DMS153 (cell line): Measurements from ENCODE around the gene SLC35D2.

Source experiments
- DNase-seq: peaks from one replicate; lab custom pipeline; 2025; lab: John Stamatoyannopoulos, UW

The SLC35D2 gene

DNA sequence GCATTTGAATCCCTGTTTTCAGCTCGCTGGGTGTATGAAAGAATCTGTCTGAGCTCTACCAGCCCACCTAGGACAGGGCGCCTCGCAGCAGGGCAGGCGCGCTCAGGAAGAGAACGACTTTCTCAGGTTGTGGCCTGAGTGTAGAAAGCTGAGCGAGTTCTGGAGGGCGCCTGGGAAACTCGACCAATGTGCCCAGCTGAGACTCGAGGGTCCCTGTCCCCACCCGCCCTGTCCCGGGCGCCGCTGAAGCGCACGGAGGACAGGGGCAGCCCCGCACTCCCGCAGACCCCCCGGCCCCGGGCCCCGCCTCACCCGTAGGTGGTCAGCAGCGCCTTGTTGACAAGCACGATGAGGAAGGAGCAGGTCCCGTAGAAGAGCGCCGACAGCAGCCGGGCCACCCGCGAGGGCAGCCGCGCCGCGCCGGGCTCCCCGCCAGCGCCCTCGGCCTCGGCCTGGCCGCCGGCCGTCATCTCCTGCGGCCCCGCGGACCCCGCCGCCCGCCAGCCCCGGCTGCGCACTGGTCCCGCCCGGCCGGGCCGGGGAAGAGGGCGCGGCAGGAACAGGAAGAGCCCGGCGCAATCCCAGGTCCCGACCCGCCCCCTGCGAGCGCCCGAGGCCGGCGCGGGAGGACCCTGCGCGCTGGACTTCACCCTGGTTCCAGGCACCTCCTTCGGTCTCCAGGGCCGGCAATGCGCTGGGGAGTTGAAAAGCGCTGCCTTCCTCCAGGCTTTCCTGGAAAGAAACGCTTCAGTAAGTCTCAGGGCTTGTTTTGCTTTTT, at the start of gene SLC35D2:
TSS of gene SLC35D2 (minus strand) at position 547 of the 778 bp plus-strand sequence. CDS start at position 470, 77 bp downstream.
- DNase-seq: no peak

GRCh38 chr9:96430377-96430776, 46.9 kb upstream of the SLC35D2 start:
- DNase-seq: no peak

GRCh38 chr9:96429732-96430131, 46.2 kb upstream of the SLC35D2 start:
- no peak for DNase-seq

- DNase-seq: no peak
These were observed 42.1 kb upstream of the SLC35D2 start for GRCh38 chr9:96425500-96426169.

DNA sequence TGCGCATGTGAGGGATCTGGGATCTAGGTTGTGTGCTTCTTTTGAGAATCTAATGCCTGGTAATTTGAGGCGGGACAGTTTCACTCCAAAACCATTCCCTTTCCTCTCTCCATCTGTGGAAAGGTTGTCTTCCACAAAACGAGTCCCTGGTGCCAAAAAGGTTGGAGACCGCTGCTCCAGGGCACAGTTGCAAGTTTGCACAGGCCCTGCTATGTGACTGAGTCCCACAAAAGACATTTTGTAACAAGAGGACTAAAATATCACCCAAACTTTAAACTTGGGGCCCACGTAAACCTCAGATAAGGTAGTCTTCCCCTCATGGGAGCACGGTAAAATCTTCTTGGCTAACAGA, 40.5 kb upstream of the SLC35D2 start:
- DNase-seq: no peak

GRCh38 chr9:96423322-96423984, 39.9 kb upstream of the SLC35D2 start:
- no peak for DNase-seq

- no peak for DNase-seq
These were observed 37.1 kb upstream of the SLC35D2 start for GRCh38 chr9:96420468-96421219.

- DNase-seq: no peak
These were observed 36.1 kb upstream of the SLC35D2 start for GRCh38 chr9:96419691-96419969.

DNA sequence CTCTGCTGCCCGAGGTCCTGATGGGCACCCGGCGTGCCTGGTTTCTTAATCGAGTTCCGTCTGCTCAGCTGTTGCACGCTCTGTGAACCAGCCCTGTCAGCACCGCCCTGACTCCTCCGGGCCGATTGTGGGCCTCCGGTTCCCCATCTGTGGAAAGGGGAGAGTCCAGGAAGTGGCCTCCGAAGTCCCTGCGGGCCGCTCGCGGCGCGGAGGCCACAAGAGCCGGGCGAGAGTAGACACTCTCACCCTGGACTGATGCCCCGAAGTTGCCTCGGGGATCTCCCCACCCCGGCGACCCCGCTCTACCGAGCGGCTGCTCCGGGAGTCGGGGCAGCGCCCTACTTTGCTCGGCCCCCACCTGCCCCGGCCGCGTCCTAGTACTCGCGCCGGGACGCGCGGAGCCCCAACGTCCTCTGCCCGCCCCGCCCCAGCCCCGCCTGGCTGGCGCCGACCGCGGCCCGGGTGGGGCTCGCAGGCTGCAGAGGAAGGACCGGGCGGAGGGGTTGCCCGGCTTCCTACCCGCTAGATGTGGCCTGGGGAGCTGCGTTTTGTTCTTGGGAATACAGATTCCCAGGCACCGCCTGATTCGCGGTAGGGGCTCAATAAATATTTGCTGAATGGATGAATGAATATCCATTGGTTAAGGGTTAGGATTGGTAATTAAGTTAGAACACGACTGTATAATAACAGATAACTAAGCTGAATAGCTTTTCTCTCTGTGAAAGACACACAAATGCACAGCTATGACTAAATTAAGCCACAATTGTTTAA, 35.6 kb upstream of the SLC35D2 start:
- DNase-seq: peak; percentile 56

DNA sequence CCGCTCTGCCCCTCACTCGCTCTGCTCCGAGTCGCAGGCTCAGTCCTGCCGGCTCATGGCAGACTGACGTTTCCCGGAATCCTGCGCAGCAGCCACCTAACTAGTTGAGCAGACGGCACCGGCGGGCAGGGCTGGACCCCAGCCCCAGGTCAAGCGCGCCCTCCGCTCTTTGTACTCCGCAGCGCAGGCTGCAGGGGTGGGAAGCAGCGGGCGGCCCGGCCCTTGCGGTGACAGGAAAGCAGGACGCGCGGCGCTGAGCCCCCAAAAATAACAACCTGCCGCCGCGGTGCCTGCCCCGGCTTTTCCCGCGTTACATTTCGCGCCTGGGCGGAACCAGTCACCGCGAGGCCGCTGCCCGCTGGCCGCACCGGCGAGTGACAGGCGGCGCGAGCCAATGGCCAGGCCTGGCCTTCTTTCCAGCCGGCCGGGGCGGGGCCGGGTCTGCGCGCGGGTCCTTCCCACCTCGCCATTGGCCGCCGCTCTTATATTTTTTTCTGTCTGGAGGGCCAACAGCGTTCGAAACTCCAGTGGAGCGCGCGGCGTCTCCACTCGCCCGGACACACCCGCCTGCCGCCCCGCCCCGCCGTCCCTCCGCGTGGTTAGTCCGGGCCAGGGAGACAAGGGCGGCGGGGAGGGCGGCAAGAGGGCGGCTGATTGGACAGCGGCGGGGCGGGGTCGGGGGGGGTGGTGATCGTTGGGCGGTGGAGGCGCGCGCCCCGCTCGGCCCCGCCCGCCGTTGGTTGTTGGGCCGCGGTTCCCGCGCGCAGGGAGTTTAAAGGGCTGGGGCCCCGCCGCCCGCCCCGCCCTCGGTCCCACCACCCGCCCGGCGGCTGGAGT, 34.8 kb upstream of the SLC35D2 start, which contains the start of gene ZNF367:
TSS of gene ZNF367 (minus strand) at position 288 of the 837 bp plus-strand sequence. CDS start 338 bp downstream, outside the sequence.
- peak; percentile 95 for DNase-seq

DNA sequence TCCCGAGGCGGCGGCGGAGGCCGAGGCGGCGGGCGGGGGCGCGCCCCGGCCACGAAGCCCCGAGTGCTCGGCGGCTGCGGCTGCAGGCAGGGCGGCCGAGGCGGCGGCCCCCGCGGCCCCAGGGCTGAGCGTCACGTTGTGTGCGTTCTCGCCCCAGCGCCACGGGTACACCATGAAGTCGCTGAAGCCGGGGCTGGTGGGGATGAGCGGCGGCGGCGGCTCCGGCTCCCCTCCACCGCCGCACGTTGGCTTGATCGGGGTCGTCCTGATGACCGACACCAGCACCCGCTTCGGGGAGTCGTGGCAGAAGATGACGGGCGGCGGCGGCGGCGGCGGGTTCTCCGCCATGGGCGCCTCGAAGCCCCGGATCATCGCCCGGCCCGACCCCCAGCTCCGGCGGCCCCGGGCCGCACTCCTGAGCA, 34.2 kb upstream of the SLC35D2 start:
- no peak for DNase-seq

GRCh38 chr9:96417051-96417586, 33.6 kb upstream of the SLC35D2 start:
- DNase-seq: peak; percentile 72

DNA sequence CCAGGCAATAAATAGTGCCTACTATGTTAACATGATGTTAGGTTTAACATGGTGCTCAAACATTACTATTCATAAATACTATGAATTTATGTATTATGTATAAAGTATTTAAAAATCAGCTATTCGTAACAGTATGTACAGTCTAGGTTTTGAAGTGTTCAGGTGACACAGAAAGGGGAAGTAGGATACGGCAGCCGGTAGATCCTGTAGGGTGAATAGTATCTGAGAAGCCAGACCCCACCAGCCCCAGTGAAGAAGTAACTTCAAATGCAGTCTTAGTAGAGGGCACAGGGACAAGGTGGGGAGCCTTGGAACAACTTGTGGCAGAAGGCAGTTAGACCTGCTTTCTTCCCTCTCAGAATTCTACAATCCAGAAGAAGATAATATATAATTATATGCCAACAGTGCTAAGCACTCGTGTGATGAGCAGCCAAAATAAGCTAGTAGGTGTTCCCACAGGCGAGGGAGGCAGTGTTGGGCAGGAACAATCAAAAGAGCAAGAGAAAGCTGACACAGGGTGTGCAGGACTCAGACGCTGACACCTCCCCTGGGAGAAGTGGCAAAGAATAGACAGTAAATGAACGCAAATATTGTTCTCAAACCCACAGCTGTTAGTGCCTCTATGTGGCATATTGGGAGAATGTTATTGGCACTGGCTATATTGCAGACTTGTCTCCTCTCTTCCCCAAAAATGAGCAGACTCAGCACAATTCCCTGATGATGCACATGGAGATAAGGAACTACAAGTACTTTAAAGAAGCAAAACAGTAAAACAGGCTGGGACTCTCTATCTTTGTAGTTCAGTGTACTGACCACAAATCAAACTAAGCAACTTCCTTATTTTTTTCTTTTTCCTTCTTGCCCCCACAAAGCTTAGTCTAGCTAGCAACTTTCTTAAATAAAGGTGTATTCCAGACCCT, 30.1 kb upstream of the SLC35D2 start:
- peak; percentile 72 for DNase-seq

DNA sequence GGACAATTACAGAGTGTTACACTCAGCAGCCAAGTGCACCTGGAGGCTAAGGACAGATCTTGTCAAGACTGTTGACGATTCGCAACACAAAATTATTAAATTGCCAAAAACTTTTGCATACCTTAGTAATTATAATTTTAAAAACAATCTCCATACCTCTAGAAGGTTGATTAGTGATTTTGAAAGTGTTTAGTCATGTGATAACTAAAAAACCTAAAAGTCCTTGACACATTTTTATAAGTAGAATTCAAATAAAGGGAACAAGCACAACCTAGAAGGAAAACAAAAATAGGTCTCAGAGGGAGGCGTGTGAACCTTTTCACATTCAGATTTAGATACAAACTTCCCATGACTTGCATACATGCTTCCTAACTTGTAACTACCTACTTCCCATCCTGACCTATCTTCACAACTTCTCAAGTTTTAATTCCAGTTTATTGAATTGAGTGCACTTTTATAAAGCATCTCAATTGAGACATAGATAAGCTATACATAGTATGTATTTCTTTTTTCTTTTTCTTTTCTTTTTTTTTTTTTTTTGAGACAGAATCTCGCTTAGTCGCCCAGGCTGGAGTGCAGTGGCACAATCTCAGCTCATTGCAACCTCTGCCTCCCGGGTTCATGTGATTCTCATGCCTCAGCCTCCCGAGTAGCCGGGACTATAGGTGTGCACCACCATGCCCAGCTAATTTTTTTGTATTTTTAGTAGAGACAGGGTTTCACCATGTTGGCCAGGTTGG, 28.8 kb upstream of the SLC35D2 start:
- no peak for DNase-seq

GRCh38 chr9:96411129-96411838, 27.8 kb upstream of the SLC35D2 start:
- no peak for DNase-seq

GRCh38 chr9:96408409-96409280, 25.1 kb upstream of the SLC35D2 start:
- DNase-seq: no peak
